ENCODE measurements around the gene SERPINB6.
A peak's percentile ranks its signal among the peaks of the same experiment; 100 is the strongest.
"Not testable (repeated sequence)": the region's sequence is repeated elsewhere in the genome, so short reads cannot be mapped to it uniquely, and the experiment has no call there.

Gene SERPINB6

GRCh38 chr6:2976571-2977085, 5.3 kb upstream of the SERPINB6 start:
- TF ChIP-seq CTCF (IDR thresholded peaks at IDR 0.05; ENCODE audit: insufficient read depth, low read depth, low read length, missing control alignments), result no peak
- DNase-seq (ENCODE audit: low read depth), result peak; percentile 75
- no peak overlapping the region for H3K4me3 ChIP-seq (ENCODE audit: low read length)

GRCh38 chr6:2976060-2976459, 4.7 kb upstream of the SERPINB6 start:
- H3K4me3 ChIP-seq (ENCODE audit: low read length), result no peak overlapping the region
- TF ChIP-seq CTCF (IDR thresholded peaks at IDR 0.05; ENCODE audit: insufficient read depth, low read depth, low read length, missing control alignments), result no peak
- DNase-seq (ENCODE audit: low read depth), result no peak

- H3K4me3 ChIP-seq (ENCODE audit: low read length), result no peak overlapping the region
- no peak for DNase-seq (ENCODE audit: low read depth)
- TF ChIP-seq CTCF (IDR thresholded peaks at IDR 0.05; ENCODE audit: insufficient read depth, low read depth, low read length, missing control alignments), result no peak
Measured at GRCh38 chr6:2973676-2974075, 2.3 kb upstream of the SERPINB6 start.

- H3K4me3 ChIP-seq (ENCODE audit: low read length); DNase-seq (ENCODE audit: low read depth): not testable (repeated sequence)
Measured at GRCh38 chr6:2973180-2973579, 1.8 kb upstream of the SERPINB6 start.

- not testable (repeated sequence) for DNase-seq (ENCODE audit: low read depth); H3K4me3 ChIP-seq (ENCODE audit: low read length)
Measured at GRCh38 chr6:2972685-2973084, 1.3 kb upstream of the SERPINB6 start.

GRCh38 chr6:2972219-2972487, 786 bp upstream of the SERPINB6 start:
- H3K4me3 ChIP-seq (ENCODE audit: low read length), result peak overlapping the region; percentile 58
- not testable (repeated sequence) for DNase-seq (ENCODE audit: low read depth)

GRCh38 chr6:2970753-2971419, 481 bp downstream of the SERPINB6 start:
- no peak for TF ChIP-seq CTCF (IDR thresholded peaks at IDR 0.05; ENCODE audit: insufficient read depth, low read depth, low read length, missing control alignments)
- peak; percentile 29 for DNase-seq (ENCODE audit: low read depth)
- peak overlapping the region; percentile 58 for H3K4me3 ChIP-seq (ENCODE audit: low read length)

- DNase-seq (ENCODE audit: low read depth), result no peak
- no peak overlapping the region for H3K4me3 ChIP-seq (ENCODE audit: low read length)
- TF ChIP-seq CTCF (IDR thresholded peaks at IDR 0.05; ENCODE audit: insufficient read depth, low read depth, low read length, missing control alignments), result no peak
Measured at GRCh38 chr6:2970034-2970685, 1.2 kb downstream of the SERPINB6 start.

Data from epithelial cell of esophagus (primary cell).